ENCODE results near the gene KCNIP3. TPM values are rescaled to one million over a fixed set of nuclear protein-coding genes. Genes with fewer than 3 reads are reported as not detected.

The KCNIP3 gene
- total RNA-seq, 1 donor from 2014 or later, result under 0.01 TPM

DNA sequence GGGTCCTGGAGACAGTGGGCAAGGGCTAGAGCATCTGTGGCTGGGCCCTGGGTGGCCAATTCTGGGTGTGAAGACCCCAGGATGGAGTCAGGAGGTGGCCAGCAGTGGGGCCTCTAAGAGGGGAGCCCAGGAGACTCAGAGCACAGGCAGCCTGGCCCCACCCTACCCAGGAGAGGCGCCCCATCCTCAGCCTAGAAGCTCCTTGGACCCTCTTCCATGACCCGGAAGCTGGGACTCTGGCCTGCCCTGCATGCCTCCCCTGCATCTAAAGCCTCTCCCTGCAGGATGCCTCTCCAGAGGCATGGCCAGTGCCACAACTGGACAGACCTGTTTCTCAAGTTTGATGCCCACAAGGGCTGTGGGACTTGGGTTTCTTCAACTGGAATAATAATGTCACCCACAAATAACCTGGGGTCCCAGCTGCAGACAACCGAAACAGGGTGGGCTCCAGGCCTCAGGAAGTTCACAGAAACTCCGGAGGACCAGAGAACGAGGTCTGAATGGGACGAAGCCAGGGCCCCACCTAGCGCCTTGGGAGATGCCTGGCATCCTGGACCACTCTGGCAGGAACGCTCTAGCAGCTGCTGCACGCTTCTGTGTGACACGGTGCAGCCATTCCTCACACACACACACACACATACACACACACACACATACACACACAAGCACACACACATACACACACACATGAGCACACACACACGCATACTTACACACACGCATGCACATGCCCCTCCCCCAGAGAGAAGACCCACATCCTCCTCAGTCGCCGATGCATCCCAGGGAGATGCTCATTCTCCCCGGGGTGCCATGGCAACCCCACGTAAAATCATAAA is 16.4 kb downstream of the KCNIP3 start:
- Histone ChIP-seq H3K4me3 (ENCODE audit: low read depth, low read length) (no peak overlapping the region), H3K27me3 (ENCODE audit: control insufficient read depth, insufficient read depth, low read length) (peaks cover 4% of the 10 kb centered on the region), H3K36me3 (ENCODE audit: control insufficient read depth, insufficient read depth, low read length) (no peaks in the 10 kb centered on the region)
- no peak for DNase-seq (ENCODE audit: low read depth)
- FAIRE-seq, result no peak
- TF ChIP-seq, protein P1, sequence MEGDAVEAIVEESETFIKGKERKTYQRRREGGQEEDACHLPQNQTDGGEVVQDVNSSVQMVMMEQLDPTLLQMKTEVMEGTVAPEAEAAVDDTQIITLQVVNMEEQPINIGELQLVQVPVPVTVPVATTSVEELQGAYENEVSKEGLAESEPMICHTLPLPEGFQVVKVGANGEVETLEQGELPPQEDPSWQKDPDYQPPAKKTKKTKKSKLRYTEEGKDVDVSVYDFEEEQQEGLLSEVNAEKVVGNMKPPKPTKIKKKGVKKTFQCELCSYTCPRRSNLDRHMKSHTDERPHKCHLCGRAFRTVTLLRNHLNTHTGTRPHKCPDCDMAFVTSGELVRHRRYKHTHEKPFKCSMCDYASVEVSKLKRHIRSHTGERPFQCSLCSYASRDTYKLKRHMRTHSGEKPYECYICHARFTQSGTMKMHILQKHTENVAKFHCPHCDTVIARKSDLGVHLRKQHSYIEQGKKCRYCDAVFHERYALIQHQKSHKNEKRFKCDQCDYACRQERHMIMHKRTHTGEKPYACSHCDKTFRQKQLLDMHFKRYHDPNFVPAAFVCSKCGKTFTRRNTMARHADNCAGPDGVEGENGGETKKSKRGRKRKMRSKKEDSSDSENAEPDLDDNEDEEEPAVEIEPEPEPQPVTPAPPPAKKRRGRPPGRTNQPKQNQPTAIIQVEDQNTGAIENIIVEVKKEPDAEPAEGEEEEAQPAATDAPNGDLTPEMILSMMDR (IDR thresholded peaks at IDR 0.05; ENCODE audit: insufficient read depth, low read length, severe bottlenecking), result no peak

DNA sequence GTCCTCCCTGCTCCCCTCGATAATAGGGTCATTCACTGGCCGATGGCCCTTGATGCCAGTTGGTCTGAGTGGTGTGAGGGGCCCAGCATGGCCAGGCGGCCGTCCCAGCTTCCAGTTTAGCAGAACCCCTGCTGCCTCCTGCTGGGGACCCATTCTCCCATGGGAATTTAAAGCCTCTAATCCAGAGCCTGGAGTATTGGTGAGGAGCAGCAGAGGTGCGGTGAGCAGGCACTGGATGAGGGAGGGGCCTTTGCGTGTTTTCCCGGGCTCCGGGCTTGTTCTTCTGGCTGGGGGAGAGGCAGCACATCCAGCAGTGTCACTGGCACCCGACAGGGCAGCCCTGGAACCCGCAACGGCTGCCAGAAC is 17.4 kb downstream of the KCNIP3 start:
- Histone ChIP-seq H3K4me3 (ENCODE audit: low read depth, low read length) (no peak overlapping the region), H3K36me3 (ENCODE audit: control insufficient read depth, insufficient read depth, low read length) (no peaks in the 10 kb centered on the region), H3K27me3 (ENCODE audit: control insufficient read depth, insufficient read depth, low read length) (peaks cover 1% of the 10 kb centered on the region)
- no peak for DNase-seq (ENCODE audit: low read depth)
- TF ChIP-seq, protein P1 (IDR thresholded peaks at IDR 0.05; ENCODE audit: insufficient read depth, low read length, severe bottlenecking), result no peak
- no peak for FAIRE-seq

DNA sequence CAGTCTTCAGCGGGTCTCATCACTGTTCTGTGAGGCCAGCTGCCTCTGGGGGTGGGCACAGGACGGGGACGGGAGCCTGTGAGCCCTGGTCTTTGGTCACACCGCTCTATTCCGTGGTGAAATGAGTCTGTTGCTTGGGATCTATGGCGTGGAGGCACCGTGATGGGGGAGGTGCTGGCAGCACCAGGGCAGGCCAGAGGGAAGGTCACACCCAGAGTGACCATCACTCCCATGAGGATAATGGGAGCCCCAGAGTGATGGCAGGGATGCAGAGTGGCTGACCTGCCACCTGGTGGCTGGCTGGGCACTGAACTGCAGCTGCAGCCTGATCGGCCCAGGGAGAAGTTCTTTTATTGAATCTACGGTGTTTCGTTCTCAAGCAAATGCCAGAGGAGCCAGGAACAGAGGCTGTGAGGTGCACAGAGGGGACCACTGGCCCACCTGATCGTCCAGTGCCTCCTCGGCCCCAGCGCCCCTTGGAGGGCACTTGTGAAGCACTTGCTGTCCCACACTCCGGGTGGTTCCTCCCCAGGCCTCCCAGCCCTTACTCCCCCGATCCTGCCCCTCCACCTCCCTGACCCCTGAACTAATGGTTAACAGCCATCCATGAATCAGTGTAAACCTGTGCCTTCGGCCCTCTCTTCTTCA is 17.9 kb downstream of the KCNIP3 start:
- TF ChIP-seq, protein P1 (IDR thresholded peaks at IDR 0.05; ENCODE audit: insufficient read depth, low read length, severe bottlenecking), result peak; percentile 95
- Histone ChIP-seq H3K27me3 (ENCODE audit: control insufficient read depth, insufficient read depth, low read length) (peaks cover 1% of the 10 kb centered on the region), H3K4me3 (ENCODE audit: low read depth, low read length) (no peak overlapping the region), H3K36me3 (ENCODE audit: control insufficient read depth, insufficient read depth, low read length) (no peaks in the 10 kb centered on the region)
- DNase-seq (ENCODE audit: low read depth), result peak; percentile 35
- FAIRE-seq, result no peak

DNA sequence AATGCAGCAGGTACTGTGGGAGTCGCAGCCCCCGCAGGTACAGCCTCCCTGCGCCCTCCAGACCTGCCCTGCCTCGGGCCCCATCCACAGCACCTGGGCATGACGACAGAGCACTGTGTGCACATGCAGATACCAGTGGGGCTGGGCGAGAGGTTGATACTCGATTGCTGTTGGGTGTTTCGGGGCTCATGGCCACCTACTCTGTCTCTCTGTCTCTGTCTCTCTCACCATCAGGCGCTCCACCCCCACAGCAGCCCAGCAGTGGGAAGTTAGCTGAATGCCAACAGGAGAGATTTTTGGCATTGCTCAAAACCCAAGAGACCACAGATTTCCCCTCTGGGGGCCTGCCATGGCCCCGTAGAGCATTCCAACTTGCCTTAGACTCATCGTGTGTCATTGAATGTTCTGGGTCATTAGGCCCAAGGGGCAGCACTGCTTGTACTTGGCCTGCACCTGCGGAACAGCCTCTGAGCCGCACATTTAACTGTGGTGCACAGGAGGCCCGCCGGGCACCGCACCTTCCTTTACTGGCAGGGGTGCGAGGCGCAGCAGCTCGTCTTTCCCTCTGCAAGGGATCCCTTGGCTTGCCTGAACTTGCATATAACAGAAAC is 18.8 kb downstream of the KCNIP3 start:
- no peak overlapping the region for H3K4me3 ChIP-seq (ENCODE audit: low read depth, low read length)
- TF ChIP-seq, protein P1 (IDR thresholded peaks at IDR 0.05; ENCODE audit: insufficient read depth, low read length, severe bottlenecking), result no peak
- no peak for FAIRE-seq
- peak; percentile 71 for DNase-seq (ENCODE audit: low read depth)
- no peaks in the 10 kb centered on the region for H3K36me3 ChIP-seq (ENCODE audit: control insufficient read depth, insufficient read depth, low read length)
- H3K27me3 ChIP-seq (ENCODE audit: control insufficient read depth, insufficient read depth, low read length), result peaks cover 1% of the 10 kb centered on the region

DNA sequence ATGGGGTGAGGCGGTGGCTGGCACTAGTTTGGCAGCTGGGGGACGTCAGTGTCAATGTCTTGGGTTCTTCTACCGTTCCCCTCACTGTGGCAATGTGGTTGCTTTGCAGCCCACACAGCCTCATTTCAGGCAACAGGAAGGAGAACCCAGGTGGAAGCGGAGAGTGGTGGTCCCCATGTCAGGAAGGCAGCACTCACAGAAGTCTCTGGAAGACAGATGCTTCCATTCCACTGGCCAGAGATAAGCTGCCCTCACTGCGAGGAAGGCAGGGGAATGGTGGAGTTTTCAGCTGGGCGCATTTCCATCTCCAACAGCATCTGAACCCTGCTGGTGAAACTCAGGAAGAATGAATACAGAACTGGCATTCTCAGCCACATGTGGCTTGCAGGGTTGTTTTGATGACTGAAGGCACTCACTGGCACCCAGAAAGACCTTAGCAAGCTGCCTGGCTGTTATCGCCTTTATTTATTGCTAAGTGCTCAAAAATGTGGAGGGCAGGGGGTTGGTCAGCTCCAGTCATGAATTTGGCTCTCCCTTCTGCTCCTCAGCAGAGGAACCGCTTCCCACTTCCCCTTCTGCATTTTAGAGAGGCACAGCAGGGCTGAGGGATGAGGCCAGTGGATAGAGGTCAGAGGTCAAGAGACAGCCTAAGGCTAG is 19.4 kb downstream of the KCNIP3 start:
- Histone ChIP-seq H3K36me3 (ENCODE audit: control insufficient read depth, insufficient read depth, low read length) (no peaks in the 10 kb centered on the region), H3K4me3 (ENCODE audit: low read depth, low read length) (no peak overlapping the region), H3K27me3 (ENCODE audit: control insufficient read depth, insufficient read depth, low read length) (peaks cover 1% of the 10 kb centered on the region)
- FAIRE-seq (no peak), DNase-seq (ENCODE audit: low read depth) (no peak)
- TF ChIP-seq, protein P1 (IDR thresholded peaks at IDR 0.05; ENCODE audit: insufficient read depth, low read length, severe bottlenecking), result no peak

Data from bronchial epithelial cell (primary cell).